MCF 10A (cell line): ENCODE measurements around the gene PARVB. TPM values are rescaled to one million over a fixed set of nuclear protein-coding genes. Genes with fewer than 3 reads are reported as not detected.

Source experiments
- Bru-seq: library from RNA; stranded (reverse); fragments of 400-500 nt; gene quantifications from one replicate; lab custom pipeline; 2021; lab: Mats Ljungman, UMichigan
- BruChase-seq, 2 experiments: library from RNA; stranded (reverse); fragments of 400-500 nt; gene quantifications; one replicate each; lab custom pipeline; 2021; lab: Mats Ljungman, UMichigan
- BruUV-seq: library from RNA; stranded (reverse); fragments of 400-500 nt; replicated peaks from 2 replicates; lab custom pipeline; 2021; lab: Mats Ljungman, UMichigan
- CTCF ChIA-PET: fragments of 300-600 bp; sonication (Branson Sonifier 250); formaldehyde crosslinking; extraction: SDS; loops from one replicate; lab custom pipeline; 2021; ENCODE audit warnings: antibody characterized with exemption, inconsistent platforms; lab: Yijun Ruan, JAX
- POLR2A ChIA-PET: fragments of 300-600, 350-650 bp; sonication (Branson Sonifier 250); formaldehyde crosslinking; extraction: SDS; loops from one replicate; lab custom pipeline; 2020; ENCODE audit warnings: antibody characterized with exemption, inconsistent platforms; lab: Yijun Ruan, JAX
- DNase-seq: peaks from one replicate; pipeline ENCODE4 v3.0.0-alpha.2; 2018; ENCODE audit not compliant: unreplicated experiment
- H3K27ac Mint-ChIP-seq: one replicate; pipeline ENCODE4 v1.8.0; 2022; ENCODE audit warnings: mild to moderate bottlenecking, low read depth, mixed read lengths; ENCODE audit not compliant: unreplicated experiment
- H3K27me3 Mint-ChIP-seq: one replicate; pipeline ENCODE4 v1.8.0; 2022; ENCODE audit warnings: mixed read lengths; ENCODE audit not compliant: insufficient read depth, unreplicated experiment
- H3K36me3 Mint-ChIP-seq: one replicate; pipeline ENCODE4 v1.8.0; 2022; ENCODE audit warnings: mild to moderate bottlenecking, moderate library complexity, mixed read lengths; ENCODE audit not compliant: insufficient read depth, unreplicated experiment
- H3K4me1 Mint-ChIP-seq: one replicate; pipeline ENCODE4 v1.8.0; 2022; ENCODE audit warnings: mixed read lengths; ENCODE audit not compliant: insufficient read depth, unreplicated experiment
- H3K4me3 Mint-ChIP-seq: one replicate; pipeline ENCODE4 v1.8.0; 2022; ENCODE audit warnings: mild to moderate bottlenecking, moderate library complexity, mixed read lengths; ENCODE audit not compliant: unreplicated experiment
- H3K9me3 Mint-ChIP-seq: one replicate; pipeline ENCODE4 v1.8.0; 2022; ENCODE audit warnings: mixed read lengths; ENCODE audit not compliant: unreplicated experiment
- CTCF ChIP-seq: fragments of 200-600 bp; IDR thresholded peaks from one replicate; pipeline ENCODE4 v1.8.0; 2022; ENCODE audit warnings: antibody characterized with exemption, mild to moderate bottlenecking; ENCODE audit not compliant: unreplicated experiment
- intact Hi-C: fragments of 100-400 bp; cut with micrococcal nuclease; formaldehyde crosslinking; loops from 2 replicates; pipeline ENCODE4 v1.14.1; 2022
- long read RNA-seq: library from polyadenylated mRNA; stranded (forward); transcript quantifications from one replicate; pipeline ENCODE4 v2.0.0, GENCODE V29; 2022
- total RNA-seq: library from RNA; stranded (reverse); gene quantifications from 2 replicates; pipeline ENCODE4 v1.2.3, GENCODE V29; 2022

Gene PARVB, protein sequence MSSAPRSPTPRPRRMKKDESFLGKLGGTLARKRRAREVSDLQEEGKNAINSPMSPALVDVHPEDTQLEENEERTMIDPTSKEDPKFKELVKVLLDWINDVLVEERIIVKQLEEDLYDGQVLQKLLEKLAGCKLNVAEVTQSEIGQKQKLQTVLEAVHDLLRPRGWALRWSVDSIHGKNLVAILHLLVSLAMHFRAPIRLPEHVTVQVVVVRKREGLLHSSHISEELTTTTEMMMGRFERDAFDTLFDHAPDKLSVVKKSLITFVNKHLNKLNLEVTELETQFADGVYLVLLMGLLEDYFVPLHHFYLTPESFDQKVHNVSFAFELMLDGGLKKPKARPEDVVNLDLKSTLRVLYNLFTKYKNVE
- 17.2 and 26.0 TPM in 2 replicates for total RNA-seq
- Bru-seq, nascent RNA: percentile 46 among the genes with signal in this experiment
- BruChase-seq, experiment 1, labeled RNA remaining after a 6-hour chase: percentile 42 among the genes with signal in this experiment
- percentile 41 among the genes with signal in this experiment for BruChase-seq, experiment 2, labeled RNA remaining after a 2-hour chase
- long read RNA-seq, full-length matches to known transcripts: 15 of 25 reads
- long read RNA-seq, partial matches to known transcripts: 2 of 25 reads
- long read RNA-seq, other reads (novel, unspliced or antisense): 8 of 25 reads

GRCh38 chr22:44024288-44024921 lies at the start of gene PARVB:
Gene PARVB (plus strand): TSS chr22:44024302. CDS start chr22:44024340, 38 bp downstream.
- ChIA-PET POLR2A (interaction anchor here (1.7 kb wide), 1 partner anchor 13 kb away, joined by 4 read pairs; no protein-coding TSS in a partner anchor), CTCF (interaction anchor here (0.6 to 2.2 kb wide), 2 partner anchors 25 to 31 kb away, joined by 3 to 15 read pairs; no protein-coding TSS in a partner anchor)
- no peaks in the 10 kb centered on the region for H3K27me3 Mint-ChIP-seq
- peak within 1 kb of the TSS; percentile 69 for H3K27ac Mint-ChIP-seq
- intact Hi-C loops: loop anchor here (1.0 kb wide), 1 partner anchor 13 kb away; no protein-coding TSS in a partner anchor
- peaks cover 19% of the 10 kb centered on the region for H3K4me1 Mint-ChIP-seq
- DNase-seq: no peak
- no TSS peak for BruUV-seq
- peaks cover 6% of the 10 kb centered on the region for H3K36me3 Mint-ChIP-seq
- H3K4me3 Mint-ChIP-seq: peak within 1 kb of the TSS; percentile 80
- TF ChIP-seq CTCF: no peak
- no peaks in the 10 kb centered on the region for H3K9me3 Mint-ChIP-seq

- TF ChIP-seq CTCF: no peak
- intact Hi-C loops: no loop called here
- ChIA-PET CTCF (interaction anchor here (0.6 to 2.0 kb wide), 3 partner anchors 18 to 20 kb away, joined by 4 to 6 read pairs (median 5); no protein-coding TSS in a partner anchor), POLR2A (no interaction called here)
- DNase-seq: no peak
- Mint-ChIP-seq H3K36me3 (peaks cover 67% of the 10 kb centered on the region), H3K27ac (no peak overlapping the region), H3K27me3 (no peaks in the 10 kb centered on the region), H3K4me1 (no peaks in the 10 kb centered on the region), H3K4me3 (no peak overlapping the region), H3K9me3 (no peaks in the 10 kb centered on the region)
- BruUV-seq: no TSS peak
These were observed 49.1 kb upstream of the PARVB start for GRCh38 chr22:43975041-43975440.

- DNase-seq: no peak
- Mint-ChIP-seq H3K4me1 (no peaks in the 10 kb centered on the region), H3K36me3 (peaks cover 71% of the 10 kb centered on the region), H3K9me3 (no peaks in the 10 kb centered on the region), H3K27ac (no peak overlapping the region), H3K27me3 (no peaks in the 10 kb centered on the region), H3K4me3 (no peak overlapping the region)
- intact Hi-C loops: no loop called here
- POLR2A ChIA-PET: no interaction called here
- CTCF ChIA-PET: interaction anchor here (1.1 to 1.7 kb wide), 3 partner anchors 13 to 16 kb away, joined by 3 to 10 read pairs (median 6); no protein-coding TSS in a partner anchor
- BruUV-seq: no TSS peak
- no peak for TF ChIP-seq CTCF
These were observed 47.0 kb upstream of the PARVB start for GRCh38 chr22:43976861-43977795.
